ENCODE results near the gene ZSWIM2. TPM values are rescaled to one million over a fixed set of nuclear protein-coding genes. Genes with fewer than 3 reads are reported as not detected.

ZSWIM2 gene
- total RNA-seq, 1 experiment from 2014 or later: not detected

- BruUV-seq (replicated peaks): no TSS peak
- Histone ChIP-seq H3K27me3 (ENCODE audit: control insufficient read depth, insufficient read depth, low read length) (no peaks in the 10 kb centered on the region), H3K36me3 (ENCODE audit: control insufficient read depth, insufficient read depth, low read length) (no peaks in the 10 kb centered on the region), H3K9me3 (ENCODE audit: control insufficient read depth, insufficient read depth, low read depth, low read length) (no peaks in the 10 kb centered on the region), H3K27ac (ENCODE audit: low read length) (no peak overlapping the region), H3K4me1 (ENCODE audit: control insufficient read depth, insufficient read depth, low read length) (no peaks in the 10 kb centered on the region), H3K4me3 (ENCODE audit: low read depth in 2 of 2, low read length in 2 of 2) (no peak overlapping the region)
- no peak for DNase-seq (ENCODE audit: low read depth, low spot score)
- TF ChIP-seq CTCF (IDR thresholded peaks at IDR 0.05) (no peak), REST (IDR thresholded peaks at IDR 0.05; ENCODE audit: insufficient read depth in 1 of 2, low read depth in 2 of 2, low read length in 1 of 2) (no peak), TCF7L2 (IDR thresholded peaks at IDR 0.05; ENCODE audit: low read depth, low read length) (no peak), SIN3A (IDR thresholded peaks at IDR 0.05; ENCODE audit: borderline replicate concordance, insufficient read depth, low read depth, low read length) (no peak), POLR2AphosphoS5 (IDR thresholded peaks at IDR 0.05; ENCODE audit: low read depth, low read length) (no peak)
- no peak for ATAC-seq
- in situ Hi-C loops (cut with HindIII; ENCODE audit: low pct_unique_long_range_greater_than_20kb, low sequenced_read_pairs): no loop called here
- POLR2A ChIA-PET: no interaction called here
- CTCF ChIA-PET: no interaction called here
- intact Hi-C loops (cut with micrococcal nuclease; ENCODE audit: unreplicated experiment): no loop called here
These were observed 32.7 kb upstream of the ZSWIM2 start for GRCh38 chr2:186881660-186882059.

- H3K36me3 ChIP-seq (ENCODE audit: control insufficient read depth, insufficient read depth, low read length): no peaks in the 10 kb centered on the region
- no peak overlapping the region for H3K4me3 ChIP-seq (ENCODE audit: low read depth in 2 of 2, low read length in 2 of 2)
- no TSS peak for BruUV-seq (replicated peaks)
- TF ChIP-seq TCF7L2 (IDR thresholded peaks at IDR 0.05; ENCODE audit: low read depth, low read length): no peak
- no peak for TF ChIP-seq SIN3A (IDR thresholded peaks at IDR 0.05; ENCODE audit: borderline replicate concordance, insufficient read depth, low read depth, low read length)
- TF ChIP-seq POLR2AphosphoS5 (IDR thresholded peaks at IDR 0.05; ENCODE audit: low read depth, low read length): no peak
- TF ChIP-seq CTCF (IDR thresholded peaks at IDR 0.05): no peak
- TF ChIP-seq REST (IDR thresholded peaks at IDR 0.05; ENCODE audit: insufficient read depth in 1 of 2, low read depth in 2 of 2, low read length in 1 of 2): no peak
- DNase-seq (ENCODE audit: low read depth, low spot score) (no peak), ATAC-seq (no peak)
- no peaks in the 10 kb centered on the region for H3K4me1 ChIP-seq (ENCODE audit: control insufficient read depth, insufficient read depth, low read length)
- H3K27me3 ChIP-seq (ENCODE audit: control insufficient read depth, insufficient read depth, low read length): no peaks in the 10 kb centered on the region
- ChIA-PET POLR2A (interaction anchor here (0.7 kb wide), 1 partner anchor 646 kb away, joined by 3 read pairs; no protein-coding TSS in a partner anchor), CTCF (interaction anchor here (0.6 kb wide), 1 partner anchor 374 kb away, joined by 4 read pairs; no protein-coding TSS in a partner anchor)
- intact Hi-C loops (cut with micrococcal nuclease; ENCODE audit: unreplicated experiment) (no loop called here), in situ Hi-C loops (cut with HindIII; ENCODE audit: low pct_unique_long_range_greater_than_20kb, low sequenced_read_pairs) (no loop called here)
- H3K9me3 ChIP-seq (ENCODE audit: control insufficient read depth, insufficient read depth, low read depth, low read length): no peaks in the 10 kb centered on the region
- H3K27ac ChIP-seq (ENCODE audit: low read length): no peak overlapping the region
These were observed 30.3 kb upstream of the ZSWIM2 start for GRCh38 chr2:186879312-186879711.

Data from Panc1 (cell line).